Astrocyte (in vitro differentiated cells and primary cell): ENCODE measurements around the gene OR13C2.
"Not testable (repeated sequence)": the region's sequence is repeated elsewhere in the genome, so short reads cannot be mapped to it uniquely, and the experiment has no call there.

Source experiments
- EZH2 ChIP-seq: IDR thresholded peaks from 2 replicates; pipeline ENCODE4 v1.6.1; 2012; ENCODE audit warnings: mild to moderate bottlenecking, low read length, inconsistent platforms; ENCODE audit not compliant: insufficient read depth
- TF ChIP-seq, protein P1 (sequence below): IDR thresholded peaks from 2 replicates; pipeline ENCODE4 v1.5.1; 2011; ENCODE audit warnings: low read depth, mild to moderate bottlenecking, inconsistent platforms, low read length, moderate library complexity; ENCODE audit not compliant: insufficient read depth

DNA sequence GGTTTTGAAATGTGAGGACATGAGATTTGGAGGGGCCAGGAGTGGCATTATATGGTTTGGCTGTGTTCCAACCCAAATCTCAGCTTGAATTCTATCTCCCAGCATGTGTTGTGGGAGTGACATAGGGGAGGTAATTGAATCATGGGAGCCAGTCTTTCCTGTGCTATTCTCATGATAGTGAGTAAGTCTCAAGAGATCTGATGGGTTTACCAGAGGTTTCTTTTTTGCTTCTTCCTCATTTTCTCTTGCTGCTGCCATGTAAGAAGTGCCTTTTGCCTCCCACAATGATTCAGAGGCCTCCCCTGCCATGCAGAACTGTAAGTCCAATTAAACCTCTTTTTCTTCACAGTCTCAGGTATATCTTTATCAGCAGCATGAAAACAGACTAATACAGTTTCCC, 20.5 kb upstream of the OR13C2 start:
- TF ChIP-seq, protein P1, sequence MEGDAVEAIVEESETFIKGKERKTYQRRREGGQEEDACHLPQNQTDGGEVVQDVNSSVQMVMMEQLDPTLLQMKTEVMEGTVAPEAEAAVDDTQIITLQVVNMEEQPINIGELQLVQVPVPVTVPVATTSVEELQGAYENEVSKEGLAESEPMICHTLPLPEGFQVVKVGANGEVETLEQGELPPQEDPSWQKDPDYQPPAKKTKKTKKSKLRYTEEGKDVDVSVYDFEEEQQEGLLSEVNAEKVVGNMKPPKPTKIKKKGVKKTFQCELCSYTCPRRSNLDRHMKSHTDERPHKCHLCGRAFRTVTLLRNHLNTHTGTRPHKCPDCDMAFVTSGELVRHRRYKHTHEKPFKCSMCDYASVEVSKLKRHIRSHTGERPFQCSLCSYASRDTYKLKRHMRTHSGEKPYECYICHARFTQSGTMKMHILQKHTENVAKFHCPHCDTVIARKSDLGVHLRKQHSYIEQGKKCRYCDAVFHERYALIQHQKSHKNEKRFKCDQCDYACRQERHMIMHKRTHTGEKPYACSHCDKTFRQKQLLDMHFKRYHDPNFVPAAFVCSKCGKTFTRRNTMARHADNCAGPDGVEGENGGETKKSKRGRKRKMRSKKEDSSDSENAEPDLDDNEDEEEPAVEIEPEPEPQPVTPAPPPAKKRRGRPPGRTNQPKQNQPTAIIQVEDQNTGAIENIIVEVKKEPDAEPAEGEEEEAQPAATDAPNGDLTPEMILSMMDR = not testable (repeated sequence)
- TF ChIP-seq EZH2 = not testable (repeated sequence)
